HUDEP-2 (cell line): ENCODE results near the gene NFX1.

Experiments used
- DNase-seq, 76 experiments: peaks; one replicate each; lab custom pipeline; 2025; ENCODE audit not compliant: unreplicated experiment in 76 of 76; lab: John Stamatoyannopoulos, UW

Gene NFX1

DNA sequence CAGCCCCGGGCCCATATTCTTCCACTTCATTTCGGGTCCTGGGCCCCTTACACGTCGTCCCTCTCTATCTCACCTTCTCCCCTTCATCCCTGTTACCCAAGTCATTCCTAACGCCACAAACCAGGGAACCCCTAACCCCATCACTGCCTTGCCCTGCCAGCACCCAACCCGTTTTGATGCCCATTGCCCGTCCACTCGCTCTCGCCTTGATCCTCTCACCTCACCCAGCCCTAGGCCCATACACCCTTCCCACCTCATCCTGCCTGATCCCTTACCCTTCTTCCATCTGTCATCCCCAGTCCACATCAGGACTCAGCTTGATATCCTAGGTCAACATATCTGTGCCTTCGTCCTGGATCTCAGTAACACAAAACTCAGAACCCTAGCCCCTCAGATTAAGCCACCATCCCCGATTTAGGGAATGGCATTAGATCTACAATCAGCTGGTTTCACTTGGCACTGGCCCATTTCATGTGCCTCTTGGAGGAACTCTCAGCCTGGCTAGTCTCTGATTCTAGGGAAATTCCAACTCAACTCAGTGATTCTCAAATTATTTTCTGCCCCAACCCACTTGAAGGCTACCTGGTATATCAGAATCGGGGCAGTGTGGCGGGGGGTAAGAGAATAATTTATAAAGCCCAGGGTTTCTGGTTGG lies 25.0 kb upstream of the NFX1 start:
- DNase-seq = peak in 1 of 76 experiments; percentile 2

DNA sequence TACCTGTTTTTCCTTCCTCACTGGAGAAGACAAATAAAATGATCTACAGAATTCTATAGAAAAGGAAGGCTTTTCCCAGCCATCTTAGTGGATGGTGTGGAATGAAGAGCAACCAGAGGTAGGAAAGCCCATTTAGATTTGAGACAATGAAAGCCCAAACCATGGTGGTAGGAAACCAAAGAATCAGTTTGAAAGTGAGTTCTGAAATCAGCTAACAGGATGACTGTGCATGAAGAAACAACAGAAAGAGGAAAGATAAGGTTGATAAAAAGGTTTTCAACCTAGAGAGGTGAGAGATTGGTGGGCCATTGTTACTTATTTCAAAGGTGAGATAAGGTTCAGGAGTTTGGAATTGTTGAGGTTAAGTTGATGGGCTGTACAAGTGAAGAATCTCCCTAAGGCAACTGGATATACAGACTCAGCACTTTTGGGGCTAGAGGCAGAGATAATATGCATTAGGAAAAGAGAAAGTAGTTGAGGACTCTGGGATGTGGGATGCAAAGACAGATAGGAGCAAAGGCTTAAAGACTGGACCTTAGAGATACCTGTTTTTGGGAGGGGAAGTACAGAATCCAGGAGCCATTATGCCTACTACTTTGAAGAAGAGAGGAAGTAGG lies 23.1 kb upstream of the NFX1 start:
- no peak for DNase-seq

DNA sequence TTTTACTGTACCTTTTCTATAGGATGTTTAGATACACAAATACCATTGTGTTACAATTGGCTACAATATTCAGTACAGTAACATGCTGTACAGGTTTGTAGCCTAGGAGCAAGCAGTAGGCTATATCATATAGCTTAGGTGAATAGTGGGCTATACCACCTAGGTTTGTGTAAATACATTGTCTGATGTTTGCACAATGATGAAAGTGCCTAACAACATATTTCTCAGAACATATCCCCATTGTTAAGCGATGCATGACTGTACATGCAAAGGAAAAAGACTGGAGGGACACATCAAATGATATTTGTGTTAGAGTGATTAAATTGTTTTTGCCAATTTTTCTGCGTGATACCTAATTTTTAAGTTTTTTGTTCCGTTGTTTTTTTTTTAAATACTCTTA lies 20.2 kb upstream of the NFX1 start:
- no peak for DNase-seq

DNA sequence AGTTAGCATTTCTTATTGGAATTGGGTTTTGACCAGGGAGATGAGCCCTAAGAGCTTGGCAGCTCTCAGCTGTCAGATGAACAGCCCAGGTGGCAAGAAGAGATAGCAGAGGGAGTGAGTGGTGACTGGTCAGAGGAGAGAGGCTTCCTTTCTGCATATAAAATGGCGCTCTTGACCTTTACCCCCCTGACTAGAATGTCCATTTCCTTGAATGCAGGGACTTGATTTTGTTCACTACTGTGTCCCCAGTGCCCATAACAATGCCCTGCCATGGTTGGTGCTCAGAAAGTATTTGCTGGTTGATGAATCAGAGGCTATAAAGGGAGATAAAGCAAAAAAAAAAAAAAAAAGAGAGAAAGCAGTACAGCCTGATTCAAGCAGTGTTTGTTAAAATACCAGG lies 18.3 kb upstream of the NFX1 start:
- peak in 18 of 76 experiments; percentile 2 to 59 (median 21) for DNase-seq

DNA sequence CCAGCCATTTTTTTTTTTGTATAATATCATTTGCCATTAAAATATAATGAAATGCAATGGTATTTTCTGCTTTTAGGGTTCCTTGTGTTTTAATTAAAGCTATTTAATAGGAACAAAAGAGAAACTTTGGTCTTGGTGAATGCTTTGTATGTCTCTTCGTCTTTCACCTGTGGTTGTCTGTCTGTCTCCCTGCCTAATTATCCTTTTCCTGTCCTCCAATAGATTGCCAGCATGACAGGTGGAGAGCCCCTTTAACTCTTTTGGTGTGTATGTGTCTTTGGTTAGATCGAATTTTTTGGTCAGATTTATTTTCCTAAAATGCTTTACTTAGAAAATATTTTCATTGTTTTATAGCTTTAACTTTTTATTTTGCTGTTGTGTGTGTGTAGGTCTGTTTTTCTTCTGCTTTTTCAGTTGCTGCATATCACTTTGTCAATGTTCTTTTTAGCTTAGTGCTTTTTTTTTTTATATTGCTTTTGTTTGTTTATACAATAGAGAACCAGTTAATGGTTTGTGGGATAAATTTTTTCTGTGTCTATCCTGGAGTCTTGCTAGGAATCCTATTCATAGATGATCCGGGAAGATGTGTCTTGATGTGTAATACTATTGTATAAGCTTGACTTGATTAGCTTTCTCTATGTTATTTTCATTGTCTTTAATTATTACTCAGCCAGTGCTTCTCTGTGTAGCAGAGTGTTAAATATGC lies 16.9 kb upstream of the NFX1 start:
- DNase-seq = no peak

DNA sequence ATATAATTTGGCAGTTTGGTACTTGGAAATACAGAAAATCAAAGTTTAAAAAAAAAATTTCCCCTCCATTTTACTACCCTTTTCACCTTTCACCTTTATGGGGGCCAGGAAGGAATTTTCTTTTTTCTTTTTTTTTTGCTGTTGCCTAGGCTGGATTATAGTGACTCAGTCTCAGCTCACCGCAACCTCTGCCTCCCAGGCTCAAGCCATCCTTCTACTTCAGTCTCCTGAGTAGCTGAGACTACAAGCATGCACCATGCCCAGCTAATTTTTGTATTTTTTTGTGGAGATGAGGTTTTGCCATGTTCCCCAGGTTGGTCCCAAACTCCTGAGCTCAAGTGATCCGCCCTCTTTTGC lies 16.4 kb upstream of the NFX1 start:
- no peak for DNase-seq

DNA sequence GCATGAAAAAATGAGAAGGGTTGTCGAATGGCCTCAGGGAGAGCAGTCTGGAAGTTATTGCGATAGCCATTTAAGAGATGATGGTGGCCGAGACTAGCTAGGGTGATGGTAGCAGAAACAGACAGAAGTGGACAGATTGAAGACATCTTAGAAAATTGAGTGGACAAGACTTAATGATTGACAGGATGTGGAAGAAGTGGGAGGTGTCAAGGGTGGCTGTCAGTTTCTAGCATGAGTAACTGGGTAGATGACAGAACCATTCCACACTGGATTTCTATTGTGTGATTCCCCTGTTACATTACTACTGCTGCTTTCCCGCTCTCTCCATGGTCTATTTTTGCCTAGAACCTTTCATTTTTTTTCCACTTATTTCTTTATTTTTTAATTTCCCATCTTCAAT lies 12.8 kb upstream of the NFX1 start:
- DNase-seq = no peak

DNA sequence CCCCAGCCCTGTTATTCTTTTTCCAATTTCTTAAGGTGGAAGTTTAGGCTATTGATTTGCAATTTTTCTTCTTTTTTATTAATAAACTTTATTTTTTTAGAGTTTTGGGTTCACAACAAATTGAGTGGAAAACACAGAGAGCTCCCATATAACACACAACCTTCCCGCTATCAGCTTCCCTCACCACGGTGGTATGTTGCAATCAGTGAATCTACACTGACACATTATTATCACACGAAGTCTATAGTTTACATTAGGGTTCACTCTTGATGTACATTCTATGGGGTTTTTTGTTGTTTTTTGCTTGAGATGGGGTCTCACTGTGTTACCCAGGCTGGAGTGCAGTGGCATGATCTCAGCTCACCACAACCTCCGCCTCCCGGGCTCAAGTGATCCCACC lies 4.8 kb upstream of the NFX1 start:
- no peak for DNase-seq

DNA sequence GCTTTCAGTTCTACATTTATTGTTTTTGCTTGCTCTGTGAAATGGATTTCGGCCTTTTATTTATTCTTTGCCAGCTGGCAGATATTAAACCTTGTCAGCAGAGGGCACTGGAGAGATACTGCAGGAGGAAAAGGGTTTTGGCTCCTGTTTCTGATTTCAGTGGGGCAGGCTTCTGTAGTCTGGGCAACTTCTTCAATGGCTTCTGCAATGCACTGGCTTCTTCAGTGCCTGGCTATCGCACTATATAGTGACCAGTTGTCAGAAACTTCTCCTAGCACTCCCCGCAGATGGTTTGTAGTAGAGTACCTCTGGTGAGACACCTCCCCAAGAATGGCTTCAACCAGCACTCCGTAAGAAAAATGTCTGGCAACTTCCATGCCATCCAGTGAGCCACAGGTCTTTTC lies 3.2 kb upstream of the NFX1 start:
- peak in 60 of 76 experiments; percentile 4 to 75 (median 38) for DNase-seq

DNA sequence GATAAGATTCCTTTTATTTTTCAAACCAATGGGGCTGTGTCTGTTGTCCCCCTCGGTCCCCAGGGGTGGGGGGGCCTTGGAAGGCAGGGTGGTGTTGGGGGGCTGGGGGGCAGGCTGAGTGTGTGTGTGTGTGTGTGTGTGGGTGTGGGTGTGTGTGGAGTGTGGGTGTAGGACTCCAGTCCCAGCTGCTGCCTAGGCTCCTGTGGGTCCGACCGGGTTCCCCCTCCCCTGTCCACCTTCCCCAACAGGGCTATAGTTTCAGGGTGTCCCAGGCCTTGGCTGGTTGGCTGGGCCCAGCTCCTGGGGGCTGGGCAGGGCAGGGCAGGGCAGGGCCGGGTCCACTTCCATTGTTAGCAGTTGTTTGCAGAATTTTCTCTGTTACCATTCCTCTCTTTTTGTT lies 2.1 kb upstream of the NFX1 start:
- no peak for DNase-seq

DNA sequence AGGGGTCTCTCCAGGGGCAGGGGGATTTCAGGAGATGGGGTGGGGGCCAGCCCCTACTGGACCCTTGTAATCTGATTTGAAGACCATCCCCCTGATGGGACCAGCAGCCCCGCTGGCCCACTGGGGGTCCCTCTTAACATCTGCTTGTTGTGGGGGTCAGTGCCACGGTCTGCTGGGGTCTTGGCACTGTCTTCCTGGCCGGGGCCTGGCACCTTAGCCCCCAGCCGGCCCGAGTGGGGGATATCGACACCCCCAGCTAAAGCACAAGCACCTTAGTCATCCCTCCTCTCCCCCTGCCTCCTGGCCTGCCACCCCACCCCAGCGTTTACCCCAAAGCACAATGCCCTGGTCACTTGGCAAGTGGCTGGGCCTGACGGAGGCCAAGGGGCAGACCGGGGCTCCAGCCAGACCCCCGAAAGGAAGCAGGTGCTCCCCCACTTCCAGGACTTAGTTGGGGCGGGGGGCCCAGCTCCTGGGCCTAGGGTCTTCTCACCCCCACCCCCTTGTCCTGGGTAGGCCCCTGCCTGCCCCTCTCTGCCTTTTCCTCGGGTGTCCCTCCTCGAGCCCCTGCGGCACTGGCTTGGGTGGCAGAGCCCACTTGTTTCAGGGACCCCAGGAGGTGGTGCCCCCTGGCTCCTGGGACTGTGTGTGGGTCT lies 1.4 kb upstream of the NFX1 start:
- no peak for DNase-seq

DNA sequence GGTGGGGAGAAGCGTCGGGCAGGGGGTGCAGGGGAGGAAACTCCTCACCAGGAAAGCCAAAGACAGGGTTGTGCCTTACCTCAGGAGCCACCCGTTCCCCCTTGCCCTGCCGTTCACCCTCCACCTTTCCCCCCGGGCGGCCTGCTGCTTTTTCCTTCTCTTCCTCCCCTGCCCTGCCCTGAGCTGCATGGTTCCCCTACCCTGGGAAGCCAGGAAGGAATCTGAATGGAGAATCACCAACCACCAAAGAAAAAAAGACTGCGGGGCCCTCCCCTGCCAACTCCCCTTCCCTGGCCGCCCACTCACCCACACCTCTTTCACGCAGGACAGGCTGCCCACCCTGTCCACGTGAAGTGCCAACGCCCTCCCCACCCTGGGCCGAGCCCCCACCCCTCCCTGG lies 820 bp upstream of the NFX1 start:
- peak in 19 of 76 experiments; percentile 2 to 46 (median 11) for DNase-seq

DNA sequence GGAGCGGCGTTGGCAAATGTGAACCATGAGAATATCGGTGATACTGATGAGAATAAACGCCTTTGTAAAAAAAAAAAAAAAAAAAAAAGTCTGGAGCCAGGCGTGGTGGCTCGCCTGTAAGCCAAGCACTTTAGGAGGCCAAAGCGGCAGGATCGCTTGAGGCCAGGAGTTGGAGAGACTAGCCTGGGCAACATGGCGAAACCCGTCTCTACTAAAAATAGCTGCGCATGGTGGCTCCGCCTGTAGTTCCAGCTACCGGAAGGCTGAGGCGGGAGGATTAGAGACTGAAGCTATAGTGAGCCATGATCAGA lies 425 bp upstream of the NFX1 start:
- DNase-seq = peak in 1 of 76 experiments; percentile 54

DNA sequence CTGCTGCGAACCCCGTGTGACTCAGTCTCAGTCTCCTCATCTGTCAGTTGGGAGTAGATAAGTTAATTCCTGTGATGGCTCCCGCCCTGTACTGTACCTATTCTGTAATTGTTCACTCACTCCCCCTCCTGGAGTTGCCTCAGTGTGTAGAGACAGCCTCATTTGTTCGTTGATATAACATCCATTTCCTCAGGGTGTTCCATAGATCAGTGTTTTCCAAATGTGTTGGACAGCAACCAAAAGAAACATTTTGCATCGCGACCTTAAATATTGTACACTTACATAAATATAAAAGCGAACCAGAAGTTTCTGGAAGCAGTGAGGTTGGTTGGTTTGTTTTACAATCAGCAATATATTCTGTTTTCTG lies 698 bp downstream of the NFX1 start:
- DNase-seq = peak in 1 of 76 experiments; percentile 57

DNA sequence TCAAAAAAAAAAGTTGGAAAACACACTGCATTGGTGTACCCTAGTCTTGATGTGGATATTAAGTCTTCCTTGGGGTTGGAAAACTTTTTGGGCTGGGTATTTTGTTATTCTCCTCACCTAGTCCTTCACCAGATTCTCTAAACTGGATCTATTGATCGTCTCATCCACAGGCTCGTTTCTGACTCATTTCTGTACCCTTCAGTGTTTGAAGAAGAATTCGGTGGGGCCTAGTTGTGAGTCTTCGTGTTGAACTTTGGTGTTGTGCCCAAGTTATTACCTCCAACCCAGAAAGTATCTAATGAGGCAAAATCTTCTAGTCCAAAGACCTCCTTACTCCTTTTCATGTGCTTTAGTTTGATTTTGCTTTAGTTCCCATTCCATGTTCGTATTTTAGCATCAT lies 1.6 kb downstream of the NFX1 start:
- no peak for DNase-seq

DNA sequence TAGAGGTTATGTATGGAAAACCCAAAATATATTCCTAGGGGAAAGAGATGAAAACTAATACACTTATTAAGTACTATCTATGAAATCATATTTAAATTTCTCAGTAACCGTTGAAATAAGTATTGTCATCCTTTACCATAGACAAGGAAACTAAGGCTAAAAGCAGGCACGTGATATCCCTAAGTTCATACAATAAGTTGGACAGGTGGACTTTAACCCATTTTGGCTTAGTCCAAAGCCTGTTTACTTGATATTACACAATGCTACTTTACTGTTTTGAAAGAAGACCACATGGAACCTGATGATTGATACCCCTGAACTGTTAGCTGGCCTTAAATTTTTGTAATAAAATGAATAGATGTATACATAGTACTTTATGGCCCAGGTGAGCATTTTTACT lies 3.5 kb downstream of the NFX1 start:
- no peak for DNase-seq

DNA sequence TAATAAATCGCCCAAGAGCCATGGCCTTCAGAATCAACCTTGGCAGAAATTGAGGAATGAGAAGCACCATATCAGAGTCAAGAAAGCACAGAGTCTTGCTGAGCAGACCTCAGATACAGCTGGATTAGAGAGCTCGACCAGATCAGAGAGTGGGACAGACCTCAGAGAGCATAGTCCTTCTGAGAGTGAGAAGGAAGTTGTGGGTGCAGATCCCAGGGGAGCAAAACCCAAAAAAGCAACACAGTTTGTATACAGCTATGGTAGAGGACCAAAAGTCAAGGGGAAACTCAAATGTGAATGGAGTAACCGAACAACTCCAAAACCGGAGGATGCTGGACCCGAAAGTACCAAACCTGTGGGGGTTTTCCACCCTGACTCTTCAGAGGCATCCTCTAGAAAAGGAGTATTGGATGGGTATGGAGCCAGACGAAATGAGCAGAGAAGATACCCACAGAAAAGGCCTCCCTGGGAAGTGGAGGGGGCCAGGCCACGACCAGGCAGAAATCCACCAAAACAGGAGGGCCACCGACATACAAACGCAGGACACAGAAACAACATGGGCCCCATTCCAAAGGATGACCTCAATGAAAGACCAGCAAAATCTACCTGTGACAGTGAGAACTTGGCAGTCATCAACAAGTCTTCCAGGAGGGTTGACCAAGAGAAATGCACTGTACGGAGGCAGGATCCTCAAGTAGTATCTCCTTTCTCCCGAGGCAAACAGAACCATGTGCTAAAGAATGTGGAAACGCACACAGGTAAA lies 4.5 kb downstream of the NFX1 start:
- no peak for DNase-seq

DNA sequence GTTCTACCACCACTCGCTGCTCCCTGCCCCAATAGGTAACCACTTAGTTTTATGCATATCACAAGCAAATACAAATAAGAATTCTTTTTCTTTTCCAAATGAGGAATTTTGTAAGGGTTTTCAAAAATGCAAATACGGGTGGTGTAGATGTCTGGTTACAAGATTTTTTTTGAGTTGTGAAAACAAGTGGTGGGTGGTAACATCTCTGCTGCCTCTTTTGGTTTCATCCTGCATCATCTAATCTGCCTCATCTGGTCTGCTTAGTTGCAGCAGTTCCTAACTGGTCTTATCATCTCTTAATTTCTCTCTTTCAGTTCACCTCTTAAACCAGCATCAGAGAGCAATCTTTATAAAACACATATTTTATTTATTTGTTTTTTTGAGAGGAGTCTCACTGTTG lies 5.3 kb downstream of the NFX1 start:
- no peak for DNase-seq

DNA sequence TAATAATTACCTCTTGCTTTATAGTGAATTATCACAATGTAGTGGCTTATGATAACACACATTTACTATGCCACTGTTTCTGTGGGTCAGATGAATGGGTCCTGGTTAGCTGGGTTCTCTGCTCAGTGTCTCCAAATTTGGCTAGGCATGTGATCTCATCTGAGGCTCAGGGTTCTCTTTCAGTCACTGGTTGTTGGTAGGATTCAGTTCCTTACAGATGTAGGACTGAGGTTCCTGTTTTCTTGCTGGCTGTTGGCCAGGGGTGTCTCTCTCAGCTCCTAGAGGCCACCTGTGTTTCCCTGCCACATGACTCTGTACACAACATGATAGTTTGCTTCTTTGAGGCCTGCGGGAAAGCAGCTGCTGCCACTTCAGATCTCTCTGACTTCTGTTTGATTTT lies 7.1 kb downstream of the NFX1 start:
- peak in 65 of 76 experiments; percentile 11 to 80 (median 41) for DNase-seq

DNA sequence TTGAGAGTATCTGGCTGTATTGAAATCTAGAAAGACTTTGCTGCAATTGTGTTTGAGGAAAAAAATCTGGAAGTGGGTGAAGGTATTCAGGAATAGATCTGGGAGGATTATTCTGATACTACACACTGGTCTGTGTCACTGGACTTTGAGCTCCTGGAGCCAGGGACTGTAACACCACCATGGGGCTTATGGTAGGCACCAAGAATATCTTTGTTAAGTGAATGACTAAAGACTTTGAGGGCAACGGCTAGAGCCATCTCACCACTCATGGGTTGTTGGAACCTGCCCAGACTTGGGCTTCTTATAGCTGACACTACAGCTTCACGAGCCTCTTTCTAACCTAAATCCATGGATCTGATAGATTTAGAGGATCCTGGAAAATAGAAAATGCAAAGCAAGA lies 10.2 kb downstream of the NFX1 start:
- DNase-seq = no peak

DNA sequence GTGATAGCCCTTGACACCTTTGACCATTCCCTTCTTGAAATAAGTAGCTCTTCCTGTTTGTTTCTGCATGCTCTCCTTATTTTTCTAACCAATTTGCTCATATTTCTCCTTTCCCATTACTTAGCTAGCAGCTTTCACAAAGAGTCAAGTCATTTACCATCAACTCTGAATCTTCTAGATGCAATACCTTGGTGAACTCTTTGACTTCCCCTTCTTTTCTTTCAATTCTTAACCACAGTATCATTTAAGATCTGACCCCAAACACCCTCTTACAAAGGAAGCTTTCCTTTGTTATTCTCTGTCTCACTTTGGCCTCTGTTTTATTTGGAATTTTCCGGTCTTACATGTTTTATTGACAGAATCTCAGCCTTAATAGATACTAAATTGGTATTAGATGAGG lies 14.0 kb downstream of the NFX1 start:
- no peak for DNase-seq
